ENCODE measurements around the gene SORL1-AS1.

Gene SORL1-AS1

GRCh38 chr11:121451178-121451985, 1.4 kb downstream of the SORL1-AS1 start:
- DNase-seq (ENCODE audit: low spot score), result no peak

GRCh38 chr11:121450401-121450800, 2.4 kb downstream of the SORL1-AS1 start:
- DNase-seq (ENCODE audit: low spot score), result no peak

DNA sequence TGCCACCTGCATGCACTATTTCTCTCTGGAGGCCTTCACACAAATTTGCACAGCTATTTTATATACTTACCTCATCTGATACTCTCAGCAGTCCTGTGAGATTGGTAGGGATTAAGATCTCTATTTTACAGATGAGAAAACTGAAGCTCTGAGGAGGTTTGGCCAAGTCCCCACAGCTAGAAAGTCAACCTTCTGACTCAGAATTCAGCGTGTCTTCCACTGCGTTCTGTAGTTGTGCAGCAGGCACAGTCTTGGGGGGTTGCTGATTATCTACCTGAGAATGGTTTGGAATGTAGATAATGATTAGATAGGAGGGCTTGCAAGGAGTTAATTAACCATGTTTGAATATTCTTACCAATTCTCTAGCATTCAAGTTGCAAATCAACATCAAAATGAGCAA, 3.1 kb downstream of the SORL1-AS1 start:
- no peak for DNase-seq (ENCODE audit: low spot score)

- no peak for DNase-seq (ENCODE audit: low spot score)
Measured at GRCh38 chr11:121449123-121449522, 3.6 kb downstream of the SORL1-AS1 start.

- no peak for DNase-seq (ENCODE audit: low spot score)
Measured at GRCh38 chr11:121448431-121448941, 4.3 kb downstream of the SORL1-AS1 start.

- no peak for DNase-seq (ENCODE audit: low spot score)
Measured at GRCh38 chr11:121448011-121448410, 4.8 kb downstream of the SORL1-AS1 start.

GRCh38 chr11:121446752-121447156, 6.0 kb downstream of the SORL1-AS1 start:
- no peak for DNase-seq (ENCODE audit: low spot score)

- DNase-seq (ENCODE audit: low spot score), result no peak
Measured at GRCh38 chr11:121445071-121445768, 7.5 kb downstream of the SORL1-AS1 start.

DNA sequence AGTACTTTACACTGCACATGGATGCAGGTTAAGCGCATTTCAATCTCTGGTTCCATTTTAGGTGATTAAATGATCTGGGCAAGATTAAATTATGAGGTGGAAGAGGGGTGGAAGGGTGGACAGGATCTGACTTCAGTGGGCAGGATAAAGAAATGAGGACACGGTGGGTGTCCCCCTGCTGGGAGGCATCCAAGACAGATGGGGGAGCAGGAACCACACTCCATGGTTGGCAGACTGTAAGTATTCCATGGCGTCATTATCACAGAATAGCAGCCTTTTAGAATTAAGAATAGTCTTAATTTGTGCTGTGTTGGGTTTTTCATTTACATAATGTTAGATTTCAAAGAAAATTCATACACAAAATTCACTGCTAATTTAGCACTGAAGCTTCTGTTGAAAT, 8.2 kb downstream of the SORL1-AS1 start:
- no peak for DNase-seq (ENCODE audit: low spot score)

DNA sequence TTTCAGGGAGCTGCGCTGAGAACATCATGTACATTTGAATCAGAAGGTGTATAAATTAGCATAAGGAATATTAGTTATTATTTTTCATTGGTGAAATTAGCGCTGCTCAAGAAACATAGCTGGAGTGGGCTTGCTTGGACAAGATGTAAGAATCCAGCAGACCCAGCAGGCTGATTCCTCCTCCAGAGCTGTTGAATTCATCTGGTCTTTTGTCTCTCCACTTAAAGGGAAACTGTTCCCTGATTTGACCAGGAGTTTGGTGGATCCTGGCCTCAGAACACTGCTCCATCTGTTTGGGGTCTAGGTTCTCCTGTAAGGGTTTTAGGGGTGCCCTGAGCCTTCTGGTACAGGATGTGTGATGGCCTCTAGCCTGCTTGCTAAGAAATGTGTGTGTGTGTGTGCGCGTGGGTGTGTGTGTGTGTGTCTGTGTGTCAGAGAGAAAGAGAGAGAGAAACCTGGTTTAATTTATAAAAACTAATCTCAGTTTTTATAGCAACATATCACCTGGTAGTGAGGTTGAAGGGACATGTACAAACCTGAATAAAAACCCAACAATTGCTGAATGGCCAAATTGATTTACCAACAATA, 9.0 kb downstream of the SORL1-AS1 start:
- DNase-seq (ENCODE audit: low spot score), result no peak

DNA sequence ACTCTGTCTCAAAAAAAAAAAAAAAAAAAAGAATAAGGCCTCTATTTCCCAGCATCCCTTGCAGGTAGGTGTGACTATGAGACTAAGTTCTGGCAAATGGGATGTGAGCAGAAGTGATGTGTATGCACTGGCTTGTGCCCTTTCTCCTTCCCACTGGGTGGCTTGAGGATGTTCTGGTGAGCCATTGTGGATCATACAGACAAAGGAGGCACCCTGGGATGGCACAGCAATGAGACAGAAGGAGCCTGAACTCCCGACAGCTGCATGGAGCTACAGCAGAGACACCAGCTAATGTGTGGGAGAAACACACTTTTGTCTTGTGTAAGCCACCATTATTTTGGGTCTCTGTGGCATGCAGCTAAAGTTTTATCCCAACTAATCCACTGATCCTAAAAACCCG, 11.2 kb downstream of the SORL1-AS1 start:
- DNase-seq (ENCODE audit: low spot score), result no peak

DNA sequence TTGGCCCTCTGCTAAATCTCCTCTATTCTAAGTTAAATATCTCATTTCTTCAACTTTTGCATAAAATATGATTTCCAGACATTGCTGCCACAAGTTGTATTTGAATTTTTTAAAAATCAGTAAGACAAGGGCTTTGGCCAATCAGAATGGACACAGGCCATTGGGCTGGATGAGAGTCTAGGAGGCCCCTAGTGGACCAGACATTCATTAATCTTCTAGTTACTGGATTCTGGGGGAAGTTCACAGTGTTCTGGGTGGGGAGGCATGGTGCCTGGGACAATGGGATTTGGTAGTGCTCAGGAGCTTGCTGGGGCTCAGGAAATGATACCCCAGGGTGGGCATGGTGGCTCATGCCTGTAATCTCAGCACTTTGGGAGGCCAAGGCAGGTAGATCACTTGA, 13.0 kb downstream of the SORL1-AS1 start:
- no peak for DNase-seq (ENCODE audit: low spot score)

DNA sequence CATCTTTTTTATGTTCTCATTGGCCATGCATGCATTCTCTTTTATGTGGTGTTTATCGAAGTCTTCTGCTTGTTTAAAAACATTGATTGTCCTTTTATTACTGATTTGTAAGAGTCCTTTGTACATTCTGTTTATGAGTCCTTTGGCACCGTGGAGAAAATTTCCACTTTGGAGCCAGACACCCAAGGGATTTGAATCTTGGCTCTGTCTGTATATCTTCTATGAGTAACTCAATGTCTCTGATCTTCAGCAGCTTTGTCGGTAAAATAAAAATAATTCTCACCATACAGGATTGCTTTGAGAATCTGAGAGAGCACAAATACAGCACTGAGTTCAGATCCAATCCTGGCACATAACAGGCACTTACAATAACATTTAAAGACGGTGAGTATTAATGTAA, 13.4 kb downstream of the SORL1-AS1 start:
- no peak for DNase-seq (ENCODE audit: low spot score)

GRCh38 chr11:121437686-121438078, 15.1 kb downstream of the SORL1-AS1 start:
- no peak for DNase-seq (ENCODE audit: low spot score)

DNA sequence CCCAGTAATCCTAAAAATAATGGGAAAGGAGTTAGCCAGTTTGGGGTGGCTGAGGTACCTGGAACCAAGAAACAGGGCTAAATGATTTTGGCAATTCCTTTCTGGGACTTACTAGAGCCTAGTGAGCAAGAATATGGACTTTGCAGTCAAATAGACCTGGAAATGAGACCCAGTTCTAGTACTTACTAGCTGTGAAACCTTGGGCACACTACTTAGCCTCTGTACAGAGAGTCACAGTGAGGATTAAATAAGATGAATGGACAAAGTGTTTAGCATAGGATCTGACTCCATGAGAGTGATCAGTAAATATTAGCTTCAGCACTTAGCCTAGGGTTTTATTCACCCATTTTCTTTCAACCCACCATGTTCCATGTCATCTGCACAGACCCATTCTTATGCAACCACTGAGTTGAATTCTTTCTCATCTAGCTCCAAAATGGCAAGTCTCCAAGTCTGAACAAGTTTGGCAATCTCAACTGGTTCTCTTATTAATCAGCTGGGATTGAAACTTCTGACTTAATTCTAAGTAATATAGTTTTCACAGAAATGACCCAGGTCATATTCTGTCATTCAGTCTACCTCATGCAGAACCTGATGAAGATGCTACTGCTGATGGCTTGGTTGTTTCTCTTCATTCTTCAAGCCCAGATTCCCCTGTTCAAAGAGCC, 15.6 kb downstream of the SORL1-AS1 start:
- DNase-seq (ENCODE audit: low spot score), result no peak

- DNase-seq (ENCODE audit: low spot score), result no peak
Measured at GRCh38 chr11:121435551-121436511, 16.9 kb downstream of the SORL1-AS1 start.

DNA sequence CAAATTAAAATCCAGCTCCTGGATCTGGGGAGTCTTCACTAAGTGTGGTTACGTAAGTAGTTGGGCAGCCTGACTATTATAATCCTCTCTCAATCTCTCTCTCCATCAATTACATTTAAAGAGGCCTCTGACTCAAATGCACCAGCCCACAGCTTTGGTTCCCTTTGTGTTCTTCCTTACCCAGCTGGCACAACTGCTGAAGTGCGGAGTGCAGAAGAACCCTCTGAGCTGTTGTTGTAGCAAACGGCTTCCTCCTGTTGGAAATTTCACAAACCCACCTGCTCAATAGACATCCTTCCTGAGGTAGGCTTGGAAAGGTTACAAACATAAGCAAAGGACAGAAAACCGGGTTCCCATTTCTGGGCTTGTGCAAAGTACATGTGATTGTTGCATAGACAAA, 17.6 kb downstream of the SORL1-AS1 start:
- DNase-seq (ENCODE audit: low spot score), result no peak

DNA sequence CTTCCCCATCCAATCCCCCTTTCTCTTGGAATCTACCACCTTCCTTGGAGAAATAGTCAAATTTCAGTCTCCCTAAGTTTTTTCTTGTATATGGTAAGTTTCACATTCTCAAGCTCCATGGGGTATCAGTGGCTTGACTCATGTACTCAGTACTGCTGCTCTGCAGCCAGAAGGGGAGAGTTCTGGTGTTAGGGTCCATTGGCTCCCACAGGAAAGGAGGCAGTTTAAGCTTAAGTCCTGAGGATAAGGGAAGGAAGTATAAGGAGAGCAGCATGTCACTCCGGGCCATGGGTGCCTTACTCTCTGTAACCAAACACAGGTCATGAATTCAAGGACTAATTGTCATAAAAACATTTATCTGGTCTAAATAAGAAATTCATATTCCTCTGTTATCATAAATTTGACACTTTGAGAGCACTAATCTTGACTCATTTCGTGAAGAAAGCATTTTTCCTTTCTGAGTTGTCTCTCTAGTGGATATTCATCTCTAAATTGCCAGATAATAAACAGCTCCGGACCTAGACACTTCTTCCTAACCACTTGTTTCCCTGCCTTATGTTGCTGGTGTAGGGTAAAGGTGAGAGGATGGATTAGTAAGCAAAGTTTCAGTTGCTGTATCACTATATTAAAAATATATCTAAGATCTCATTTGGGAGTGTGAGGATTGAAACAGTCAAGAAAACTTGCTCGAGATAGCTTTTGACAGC, 20.8 kb downstream of the SORL1-AS1 start:
- DNase-seq (ENCODE audit: low spot score), result no peak

GRCh38 chr11:121429556-121429955, 23.2 kb downstream of the SORL1-AS1 start:
- DNase-seq (ENCODE audit: low spot score), result no peak

- DNase-seq (ENCODE audit: low spot score), result no peak
Measured at GRCh38 chr11:121427400-121427744, 25.4 kb downstream of the SORL1-AS1 start.
